Measurements from ENCODE around the gene ADNP2. TPM values are rescaled to one million over a fixed set of nuclear protein-coding genes. Genes with fewer than 3 reads are reported as not detected.

The ADNP2 gene
- total RNA-seq, 2 donors from 2014 or later, result 17.5 to 36.0 TPM

GRCh38 chr18:80120932-80121331 lies 11.9 kb downstream of the ADNP2 start:
- Histone ChIP-seq H3K9me3 (no peaks in the 10 kb centered on the region), H3K36me3 (no peaks in the 10 kb centered on the region), H3K4me1 (replicated peaks) (no peaks in the 10 kb centered on the region), H3K27me3 (replicated peaks; ENCODE audit: insufficient read depth) (no peaks in the 10 kb centered on the region), H3K4me3 (no peak overlapping the region), H3K27ac (no peak overlapping the region)
- TF ChIP-seq, protein P1, sequence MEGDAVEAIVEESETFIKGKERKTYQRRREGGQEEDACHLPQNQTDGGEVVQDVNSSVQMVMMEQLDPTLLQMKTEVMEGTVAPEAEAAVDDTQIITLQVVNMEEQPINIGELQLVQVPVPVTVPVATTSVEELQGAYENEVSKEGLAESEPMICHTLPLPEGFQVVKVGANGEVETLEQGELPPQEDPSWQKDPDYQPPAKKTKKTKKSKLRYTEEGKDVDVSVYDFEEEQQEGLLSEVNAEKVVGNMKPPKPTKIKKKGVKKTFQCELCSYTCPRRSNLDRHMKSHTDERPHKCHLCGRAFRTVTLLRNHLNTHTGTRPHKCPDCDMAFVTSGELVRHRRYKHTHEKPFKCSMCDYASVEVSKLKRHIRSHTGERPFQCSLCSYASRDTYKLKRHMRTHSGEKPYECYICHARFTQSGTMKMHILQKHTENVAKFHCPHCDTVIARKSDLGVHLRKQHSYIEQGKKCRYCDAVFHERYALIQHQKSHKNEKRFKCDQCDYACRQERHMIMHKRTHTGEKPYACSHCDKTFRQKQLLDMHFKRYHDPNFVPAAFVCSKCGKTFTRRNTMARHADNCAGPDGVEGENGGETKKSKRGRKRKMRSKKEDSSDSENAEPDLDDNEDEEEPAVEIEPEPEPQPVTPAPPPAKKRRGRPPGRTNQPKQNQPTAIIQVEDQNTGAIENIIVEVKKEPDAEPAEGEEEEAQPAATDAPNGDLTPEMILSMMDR (IDR thresholded peaks at IDR 0.05), result no peak
- TF ChIP-seq POLR2AphosphoS5 (IDR thresholded peaks at IDR 0.05), result no peak
- TF ChIP-seq POLR2A (IDR thresholded peaks at IDR 0.05), result no peak
- intact Hi-C loops (cut with DNase I), result no loop called here
- WGBS, result 0% methylated on average over 1 of the region's 1 CpG
- no peak for DNase-seq (ENCODE audit: low spot score)

- Histone ChIP-seq H3K27me3 (replicated peaks; ENCODE audit: insufficient read depth) (no peaks in the 10 kb centered on the region), H3K27ac (no peak overlapping the region), H3K4me3 (no peak overlapping the region), H3K36me3 (no peaks in the 10 kb centered on the region), H3K9me3 (no peaks in the 10 kb centered on the region), H3K4me1 (replicated peaks) (no peaks in the 10 kb centered on the region)
- no peak for DNase-seq (ENCODE audit: low spot score)
- TF ChIP-seq POLR2A (IDR thresholded peaks at IDR 0.05), result no peak
- TF ChIP-seq, protein P1 (IDR thresholded peaks at IDR 0.05), result no peak
- TF ChIP-seq POLR2AphosphoS5 (IDR thresholded peaks at IDR 0.05), result no peak
- intact Hi-C loops (cut with DNase I), result no loop called here
Observed at GRCh38 chr18:80124131-80124530, 15.1 kb downstream of the ADNP2 start.

DNA sequence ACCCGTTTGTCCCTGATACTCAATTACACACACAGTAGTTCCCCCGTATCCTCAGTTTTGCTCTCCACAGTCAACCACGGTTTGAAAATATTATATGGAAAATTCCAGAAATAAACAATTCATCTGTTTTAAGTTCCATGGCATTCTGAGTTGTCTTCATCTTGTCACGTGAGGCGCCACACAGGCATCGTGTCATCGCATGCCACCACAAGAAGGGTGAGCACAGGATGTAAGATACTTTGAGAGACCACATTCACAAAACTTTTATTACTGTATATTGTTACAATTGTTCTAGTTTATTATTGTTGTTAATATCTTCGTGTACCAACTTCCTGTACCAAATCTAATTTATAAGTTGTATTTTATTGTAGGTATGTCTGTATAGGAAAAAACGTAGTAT lies 17.7 kb downstream of the ADNP2 start:
- WGBS, result 95% methylated on average over 9 of the region's 9 CpGs
- Histone ChIP-seq H3K9me3 (no peaks in the 10 kb centered on the region), H3K4me3 (no peak overlapping the region), H3K27ac (no peak overlapping the region), H3K27me3 (replicated peaks; ENCODE audit: insufficient read depth) (no peaks in the 10 kb centered on the region), H3K36me3 (no peaks in the 10 kb centered on the region), H3K4me1 (replicated peaks) (no peaks in the 10 kb centered on the region)
- intact Hi-C loops (cut with DNase I), result no loop called here
- no peak for DNase-seq (ENCODE audit: low spot score)
- TF ChIP-seq, protein P1 (IDR thresholded peaks at IDR 0.05), result no peak
- TF ChIP-seq POLR2A (IDR thresholded peaks at IDR 0.05) (no peak), POLR2AphosphoS5 (IDR thresholded peaks at IDR 0.05) (no peak)

GRCh38 chr18:80127635-80128034 lies 18.6 kb downstream of the ADNP2 start:
- no peak for DNase-seq (ENCODE audit: low spot score)
- Histone ChIP-seq H3K4me1 (replicated peaks) (no peaks in the 10 kb centered on the region), H3K27me3 (replicated peaks; ENCODE audit: insufficient read depth) (no peaks in the 10 kb centered on the region), H3K9me3 (no peaks in the 10 kb centered on the region), H3K4me3 (no peak overlapping the region), H3K27ac (no peak overlapping the region), H3K36me3 (no peaks in the 10 kb centered on the region)
- no peak for TF ChIP-seq POLR2AphosphoS5 (IDR thresholded peaks at IDR 0.05)
- TF ChIP-seq, protein P1 (IDR thresholded peaks at IDR 0.05), result no peak
- TF ChIP-seq POLR2A (IDR thresholded peaks at IDR 0.05), result no peak
- intact Hi-C loops (cut with DNase I), result no loop called here
- WGBS, result 82% methylated on average over 1 of the region's 1 CpG

GRCh38 chr18:80129672-80130367 lies 20.8 kb downstream of the ADNP2 start:
- DNase-seq (ENCODE audit: low spot score), result no peak
- no peaks in the 10 kb centered on the region for H3K36me3 ChIP-seq
- TF ChIP-seq, protein P1 (IDR thresholded peaks at IDR 0.05), result no peak
- no peak for TF ChIP-seq POLR2A (IDR thresholded peaks at IDR 0.05)
- TF ChIP-seq POLR2AphosphoS5 (IDR thresholded peaks at IDR 0.05), result no peak
- WGBS, result 65% methylated on average over 7 of the region's 7 CpGs
- no peaks in the 10 kb centered on the region for H3K27me3 ChIP-seq (replicated peaks; ENCODE audit: insufficient read depth)
- no peak overlapping the region for H3K27ac ChIP-seq
- H3K4me1 ChIP-seq (replicated peaks), result no peaks in the 10 kb centered on the region
- intact Hi-C loops (cut with DNase I), result no loop called here
- H3K9me3 ChIP-seq, result no peaks in the 10 kb centered on the region
- no peak overlapping the region for H3K4me3 ChIP-seq
